Hematopoietic multipotent progenitor cell treated with erythropoietin and hydrocortisone succinate and interleukin-3 and kit ligand, for 8 days (in vitro differentiated cells): ENCODE results near the gene CHRNA1.
A peak's percentile ranks its signal among the peaks of the same experiment; 100 is the strongest.

ENCODE experiments used
- DNase-seq: peaks from one replicate; pipeline ENCODE4 v3.0.0-alpha.2; 2015

The CHRNA1 gene

DNA sequence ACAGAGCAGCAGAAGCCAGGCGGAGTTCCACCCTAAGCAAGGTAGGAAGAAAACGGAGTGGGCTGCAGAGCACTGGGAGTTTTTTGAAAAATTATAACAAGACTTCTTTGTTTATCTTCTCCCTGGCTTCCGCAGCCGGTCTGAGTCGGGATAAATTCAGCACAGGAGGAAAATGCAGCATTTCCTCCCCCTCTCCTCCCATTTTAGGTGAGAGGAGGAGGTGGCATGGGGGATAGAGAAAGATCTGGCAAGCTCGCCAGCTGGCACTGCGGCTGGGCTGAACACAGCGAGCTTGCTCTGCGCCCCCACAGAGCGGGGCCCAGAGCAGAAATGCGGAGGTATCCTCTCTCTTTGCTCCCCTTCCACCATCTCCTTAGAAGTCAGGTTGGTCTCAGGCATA, 17.7 kb upstream of the CHRNA1 start:
- no peak for DNase-seq

DNA sequence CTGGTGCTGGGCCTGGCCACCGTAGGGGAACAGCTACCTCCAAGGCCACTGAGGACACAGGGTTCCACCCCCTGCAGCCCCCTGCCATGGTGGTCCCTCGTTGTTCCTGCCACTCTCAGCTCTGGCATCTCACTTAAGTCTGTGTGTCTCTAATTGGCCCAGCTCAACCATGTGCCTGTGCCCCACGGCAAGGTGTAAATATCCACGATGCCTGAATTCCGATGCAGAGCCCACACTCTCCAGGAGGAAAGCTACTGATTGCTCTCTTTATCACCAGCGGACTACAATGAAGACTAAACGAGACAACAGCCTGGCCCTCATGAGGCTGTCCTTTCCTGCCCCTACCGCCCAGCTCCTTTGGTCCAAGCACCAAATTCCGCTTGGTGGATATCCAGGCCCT, 17.0 kb upstream of the CHRNA1 start:
- no peak for DNase-seq

DNA sequence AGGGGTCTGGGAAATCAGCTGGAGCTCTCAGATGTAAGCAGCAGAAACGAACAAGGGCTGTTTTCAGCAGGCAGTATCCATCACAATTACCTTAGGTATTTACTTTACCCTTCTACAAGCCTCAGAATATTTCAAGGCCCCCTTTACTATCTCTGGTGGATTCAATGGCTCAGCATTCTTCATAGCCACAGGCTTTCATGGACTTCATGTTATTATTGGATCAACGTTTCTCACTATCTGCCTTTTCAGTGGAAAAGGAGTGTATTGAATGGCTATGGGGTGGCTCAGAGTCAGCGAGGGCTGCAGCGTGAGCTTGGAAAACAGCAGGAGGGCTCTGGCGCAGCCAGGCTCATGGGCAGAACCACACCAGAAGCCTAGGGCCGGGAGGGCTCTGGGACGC, 16.6 kb upstream of the CHRNA1 start:
- no peak for DNase-seq

DNA sequence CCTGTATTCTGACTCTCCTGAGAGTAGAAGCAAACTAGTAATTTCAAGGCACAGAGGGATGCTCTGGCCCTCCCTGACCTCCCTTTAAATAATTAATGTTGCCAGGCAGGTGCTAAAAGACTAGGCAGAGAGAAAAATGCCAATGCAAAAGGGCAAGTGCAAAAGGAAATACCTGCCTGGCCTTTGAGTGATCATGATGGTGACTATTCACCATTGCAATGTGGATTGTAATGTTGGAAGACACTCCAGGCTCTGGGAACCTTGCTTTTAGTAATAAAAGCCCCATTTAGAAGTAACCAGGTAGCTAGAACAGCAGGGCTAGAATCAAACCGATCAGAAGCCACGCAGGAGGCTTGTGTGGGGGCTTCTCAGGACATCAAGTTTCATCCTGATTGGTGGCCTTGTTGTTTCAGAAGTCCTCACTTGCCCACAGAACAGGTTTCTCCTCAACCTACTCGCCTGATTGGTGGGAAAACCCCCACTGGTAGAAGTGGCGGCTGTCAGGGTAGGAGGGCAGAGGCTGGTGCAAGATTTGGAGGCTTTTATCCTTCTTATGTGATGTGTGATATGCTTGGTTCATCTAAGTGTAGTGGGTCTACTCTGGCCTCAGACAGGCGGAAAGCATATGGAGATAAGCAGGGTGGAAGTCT, 16.0 kb upstream of the CHRNA1 start:
- DNase-seq, result no peak

DNA sequence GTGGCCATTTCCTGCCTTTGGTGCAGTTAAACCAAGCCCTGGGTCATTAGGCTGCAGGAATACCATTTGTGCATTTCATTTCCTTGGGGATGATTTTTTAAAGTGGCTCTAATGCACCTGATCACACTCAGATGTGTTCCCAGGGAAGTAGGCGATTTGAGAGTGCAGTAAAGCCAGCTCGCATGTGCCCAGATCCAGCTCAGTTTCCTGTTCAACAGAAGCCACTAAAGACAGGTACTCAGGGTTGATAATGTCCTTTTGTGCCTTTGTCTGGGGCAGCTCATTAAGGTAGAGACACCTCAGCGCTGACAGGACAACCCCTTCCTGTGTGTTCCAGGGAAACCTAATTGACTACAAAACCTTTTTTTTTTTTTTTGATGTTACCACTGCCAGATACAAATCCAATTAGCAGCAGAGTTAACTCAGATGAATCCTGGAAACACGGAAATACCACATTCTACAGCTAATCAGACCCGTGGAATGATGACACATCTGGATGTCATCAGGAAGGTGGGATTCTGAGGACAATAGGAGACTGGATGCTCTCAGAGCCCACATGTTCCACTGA, 15.2 kb upstream of the CHRNA1 start:
- no peak for DNase-seq

DNA sequence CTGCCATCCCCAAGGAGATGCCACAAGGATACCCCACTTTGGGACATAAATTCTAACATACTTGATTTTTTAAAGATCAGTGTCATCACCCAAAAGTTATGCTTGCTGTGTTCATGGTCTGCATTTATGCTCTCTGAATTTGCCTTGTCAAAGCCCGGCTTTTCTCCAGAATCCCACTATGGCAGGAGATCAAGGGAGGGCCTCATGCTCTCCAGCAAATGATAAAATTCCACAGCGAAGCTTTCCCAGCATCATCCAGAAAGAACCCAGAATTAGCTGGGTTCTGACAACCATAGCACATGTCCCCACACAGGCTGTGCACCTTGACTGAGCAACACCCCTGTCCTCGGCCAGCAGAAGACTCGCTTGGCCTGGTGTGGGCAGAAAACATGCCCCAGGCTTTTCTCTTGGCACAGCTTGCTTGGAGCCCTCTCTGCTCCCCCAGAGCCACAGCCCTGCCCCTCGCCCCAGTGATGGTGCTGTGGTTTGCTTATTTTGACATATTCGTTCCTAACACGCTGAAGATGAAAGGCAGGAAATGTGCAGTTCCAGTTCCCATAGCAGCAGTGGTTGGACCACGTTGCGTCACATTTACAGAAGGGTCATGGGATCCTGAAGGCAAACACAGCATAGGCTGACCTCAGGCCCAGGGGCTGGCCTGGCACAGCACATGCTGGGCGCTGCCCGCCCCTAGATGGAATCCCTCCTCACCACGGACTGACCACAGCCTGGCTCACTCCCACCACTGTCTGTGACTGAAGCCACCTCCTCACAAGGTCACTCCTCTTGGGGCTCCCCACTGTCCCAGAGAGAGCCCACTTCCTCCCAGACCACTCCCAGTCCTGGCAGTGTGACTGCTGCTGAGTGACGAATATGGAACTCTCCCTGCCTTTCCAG, 14.1 kb upstream of the CHRNA1 start:
- peak; percentile 7 for DNase-seq

DNA sequence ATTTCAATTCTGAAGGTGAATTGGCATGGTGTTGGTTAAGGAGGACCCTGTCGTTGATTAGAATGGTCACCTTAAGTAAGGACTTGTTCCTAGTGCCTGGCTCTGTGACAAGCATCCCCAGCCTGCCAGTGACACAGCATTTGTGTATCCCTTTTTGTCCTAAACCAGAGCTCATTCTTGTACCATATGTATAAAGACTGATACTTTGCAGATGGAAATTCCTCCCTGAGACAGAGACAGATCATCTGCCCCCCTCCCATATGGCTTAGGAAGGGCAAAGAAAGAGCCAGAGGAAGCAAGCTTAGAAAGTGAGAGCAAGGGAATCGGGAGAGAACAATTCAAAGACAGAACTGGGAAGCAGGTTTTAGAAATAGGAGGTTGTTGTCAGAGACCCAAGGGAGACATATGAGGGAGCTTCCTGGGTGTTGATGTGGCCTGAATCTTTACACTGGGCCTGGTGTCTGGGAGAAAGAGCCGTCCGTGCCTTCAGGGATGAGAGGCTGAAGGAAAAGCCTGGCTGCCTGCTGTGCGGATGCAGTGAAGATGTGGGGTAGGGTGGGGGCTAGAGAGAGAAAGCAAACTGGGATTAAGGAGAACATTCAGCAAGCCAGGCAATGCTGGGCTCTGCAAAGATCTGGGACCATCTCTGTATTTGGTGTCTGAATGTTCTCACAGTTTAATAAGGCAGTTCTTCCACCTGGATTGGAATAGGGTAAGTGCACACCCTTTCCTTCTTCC, 13.2 kb upstream of the CHRNA1 start:
- DNase-seq, result no peak

DNA sequence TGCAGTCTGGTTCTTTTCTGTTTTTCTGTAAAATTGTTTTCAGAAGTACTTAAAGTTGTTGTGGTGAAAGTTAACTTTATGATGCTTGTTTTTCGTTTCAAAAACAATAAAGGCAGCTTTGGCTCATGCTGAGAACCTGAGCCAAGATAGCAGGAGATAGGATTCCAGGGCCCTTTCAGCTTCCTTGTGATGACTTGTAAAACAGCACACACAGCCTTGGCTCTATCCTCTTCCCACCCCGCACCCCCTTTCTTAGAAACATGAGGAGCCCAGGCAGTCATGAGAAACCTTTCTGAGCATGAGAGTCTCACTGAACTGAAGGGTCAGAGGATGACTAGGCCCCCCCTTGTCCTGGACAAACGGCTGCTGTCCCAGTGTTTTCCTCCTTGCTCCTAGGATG, 12.4 kb upstream of the CHRNA1 start:
- no peak for DNase-seq

DNA sequence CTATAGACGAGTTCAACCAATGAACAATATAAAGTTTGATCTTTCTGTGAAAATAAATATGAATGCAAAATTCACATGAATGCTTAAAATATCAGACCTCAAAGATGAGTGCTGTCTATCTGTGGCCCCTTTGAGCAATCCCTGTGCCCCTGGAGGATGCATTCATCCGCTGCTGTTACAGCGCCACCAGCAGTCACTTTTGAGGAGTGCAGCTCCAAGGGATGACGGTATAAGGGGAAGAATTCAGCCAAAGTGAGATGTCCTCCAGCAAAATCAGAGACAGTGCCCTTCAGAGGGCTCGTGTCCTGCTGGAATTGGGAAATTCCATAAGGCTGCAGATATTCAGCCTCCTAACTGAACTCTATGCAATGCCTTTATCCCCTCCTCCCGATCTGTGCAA, 12.0 kb upstream of the CHRNA1 start:
- no peak for DNase-seq

DNA sequence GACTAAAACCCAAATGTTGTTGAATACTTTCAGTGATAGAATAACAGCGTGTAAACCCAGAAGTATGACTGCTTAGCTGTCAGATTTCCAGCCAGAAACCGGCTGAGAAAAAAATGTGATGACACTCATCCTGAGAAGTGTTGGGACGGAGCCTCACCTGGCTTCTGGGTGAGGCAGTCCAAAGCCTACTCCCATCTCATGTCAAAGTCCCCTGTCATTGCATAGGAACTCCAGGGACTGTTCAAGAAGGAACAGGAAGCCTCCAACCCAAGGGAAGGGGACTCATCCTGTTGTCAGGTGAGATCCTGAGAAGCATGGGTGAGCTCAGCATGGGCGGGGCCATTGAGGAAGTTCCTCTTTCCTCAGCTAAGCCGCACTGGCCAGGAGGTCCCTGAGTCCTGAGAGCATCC, 11.3 kb upstream of the CHRNA1 start:
- DNase-seq, result no peak

DNA sequence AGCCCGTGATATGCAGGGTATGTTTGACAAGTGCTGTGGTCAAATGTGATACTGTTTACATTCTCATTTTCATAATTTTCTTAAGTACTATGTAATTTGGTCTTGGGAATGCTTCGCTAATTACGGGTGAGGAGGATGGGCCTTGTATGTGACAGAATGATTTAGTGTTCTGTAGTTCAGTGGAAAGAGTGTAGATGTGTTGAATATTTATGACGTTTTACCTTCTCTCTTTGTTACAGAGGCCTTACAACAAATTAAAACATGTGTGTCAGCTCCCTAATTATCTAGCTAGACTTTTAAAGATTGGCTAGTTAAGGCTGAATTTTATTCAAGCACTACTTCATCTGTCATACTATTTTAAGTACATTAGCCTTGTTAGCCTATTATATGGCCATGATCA, 10.6 kb upstream of the CHRNA1 start:
- no peak for DNase-seq

DNA sequence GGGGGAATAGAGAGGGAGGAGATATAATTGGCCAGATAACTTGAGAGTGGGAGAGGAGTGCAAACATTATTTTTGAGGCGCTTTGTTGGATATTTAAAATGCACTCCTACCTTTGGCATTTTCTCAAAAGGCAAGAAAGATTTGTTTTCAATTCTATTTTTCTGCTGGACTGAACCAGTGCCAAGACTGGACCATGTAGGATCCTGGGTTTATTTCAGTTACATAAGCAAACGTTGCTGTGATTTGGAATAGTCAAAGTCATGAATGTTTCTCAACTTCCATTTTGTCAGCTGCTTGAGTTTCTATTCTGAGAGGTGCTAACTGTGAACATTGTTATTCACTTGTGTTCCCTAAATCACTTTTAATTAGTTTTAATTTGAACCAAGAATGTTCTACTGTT, 8.9 kb upstream of the CHRNA1 start:
- no peak for DNase-seq

DNA sequence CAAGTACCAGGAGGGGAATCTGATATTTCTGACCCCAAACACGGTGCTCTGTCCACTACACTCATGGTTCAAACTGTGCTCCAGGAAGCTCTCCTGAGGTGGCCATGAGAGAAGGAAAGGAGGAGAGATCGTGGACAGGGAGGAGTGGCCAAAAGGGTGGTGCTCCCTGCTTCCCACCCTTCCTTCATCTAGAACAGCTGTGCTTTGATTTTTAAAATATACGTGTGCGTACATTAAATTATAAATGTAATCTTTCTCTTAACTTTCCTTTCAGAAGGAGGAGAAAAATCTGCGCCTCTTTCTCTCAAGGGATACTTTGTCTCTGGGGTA, 8.2 kb upstream of the CHRNA1 start:
- DNase-seq, result no peak

DNA sequence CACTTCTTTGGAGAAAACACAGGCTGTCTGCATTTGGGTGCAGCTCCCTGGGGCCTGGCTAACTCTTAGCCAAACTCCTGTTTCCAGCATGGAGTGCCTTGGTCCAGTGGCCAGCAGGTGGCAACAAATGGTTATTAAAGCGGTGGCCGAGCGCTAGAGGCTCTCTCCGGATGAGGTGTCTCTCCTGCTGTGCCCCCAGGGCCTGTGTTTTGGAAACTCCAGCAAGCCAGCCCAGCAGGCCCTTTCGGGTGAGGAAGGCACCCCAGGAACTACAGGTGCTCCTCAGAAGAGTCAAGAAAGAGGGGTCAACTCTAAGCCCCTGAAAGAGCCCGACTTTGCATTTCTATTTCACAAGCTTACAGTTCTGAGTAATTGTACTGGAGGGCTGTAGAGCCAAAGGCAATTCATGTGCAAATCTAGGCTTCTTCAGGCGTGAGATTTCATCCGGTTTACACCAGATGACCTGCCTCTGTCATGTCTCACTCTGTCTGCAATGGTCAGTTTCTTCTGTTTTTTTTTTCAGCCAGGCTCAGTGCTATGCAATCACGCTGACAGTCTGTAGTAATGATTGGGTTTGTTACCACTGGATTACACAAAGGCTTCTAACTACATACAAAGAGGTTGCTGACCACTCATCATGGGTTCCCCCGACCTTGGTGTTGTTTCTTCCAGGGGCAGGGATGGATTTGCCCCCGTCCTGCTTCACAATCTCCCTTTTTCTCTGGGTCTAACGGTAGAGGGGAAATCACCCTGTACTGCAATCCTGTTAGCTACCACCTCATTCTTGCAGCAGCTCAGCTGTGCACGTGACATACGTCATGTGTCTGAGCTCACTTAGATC, 7.6 kb upstream of the CHRNA1 start:
- DNase-seq, result peak; percentile 61

DNA sequence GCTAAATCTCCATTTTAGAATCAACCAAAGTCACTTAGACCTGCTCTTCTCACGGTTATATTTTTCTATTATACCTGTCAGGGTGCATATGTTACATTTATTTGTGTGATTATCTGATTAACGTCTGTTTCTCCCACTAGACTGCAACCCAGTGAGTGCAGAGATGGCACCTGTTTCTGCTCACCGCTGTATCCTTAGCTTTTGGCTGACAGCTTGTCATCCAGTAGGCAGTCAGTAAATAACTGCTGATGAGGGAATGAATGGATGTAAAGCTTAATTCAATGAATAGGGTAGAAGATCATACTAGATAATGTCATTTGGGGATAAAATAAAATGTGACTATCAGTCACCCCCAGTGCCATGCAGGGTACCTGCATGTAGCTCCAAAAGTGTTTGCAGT, 6.9 kb upstream of the CHRNA1 start:
- DNase-seq, result no peak

DNA sequence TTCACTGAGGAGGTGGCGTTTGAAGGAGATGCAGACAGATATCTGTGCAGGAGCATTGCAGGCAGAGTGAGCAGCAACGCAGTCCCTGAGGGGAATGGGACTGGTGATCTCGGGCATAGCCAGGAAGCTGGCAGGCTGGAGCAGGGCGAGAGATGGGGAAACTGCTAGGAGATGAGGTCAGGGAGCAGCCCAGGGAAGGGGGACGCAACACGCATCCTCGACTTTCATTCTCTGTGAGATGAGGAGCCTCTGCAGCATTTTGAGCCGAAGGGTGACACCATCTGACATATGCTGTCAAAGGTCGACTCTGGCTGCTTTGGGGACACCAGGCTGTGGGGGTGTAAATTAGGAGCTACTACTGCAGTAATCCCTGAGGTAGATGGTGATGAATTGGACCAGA, 4.3 kb upstream of the CHRNA1 start:
- no peak for DNase-seq

DNA sequence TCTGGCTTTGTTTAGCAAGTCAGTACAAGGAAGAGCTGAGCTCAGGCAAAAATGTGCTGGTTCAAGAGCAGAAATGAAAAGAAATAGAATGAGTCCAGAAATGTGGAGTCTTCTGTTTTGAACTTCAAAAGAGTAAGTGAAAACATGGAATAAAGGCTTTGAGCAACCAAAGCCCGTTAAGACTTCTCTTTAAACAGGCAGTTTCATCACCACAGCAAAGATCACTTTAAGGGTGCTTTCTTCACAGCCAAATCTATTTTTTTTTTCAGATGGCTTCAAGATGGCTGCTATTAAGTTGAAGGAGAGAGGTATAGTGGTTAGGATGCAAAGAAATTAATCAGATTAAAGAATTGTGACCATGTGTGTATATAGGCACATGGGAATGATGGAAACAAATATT, 2.0 kb upstream of the CHRNA1 start:
- DNase-seq, result no peak

DNA sequence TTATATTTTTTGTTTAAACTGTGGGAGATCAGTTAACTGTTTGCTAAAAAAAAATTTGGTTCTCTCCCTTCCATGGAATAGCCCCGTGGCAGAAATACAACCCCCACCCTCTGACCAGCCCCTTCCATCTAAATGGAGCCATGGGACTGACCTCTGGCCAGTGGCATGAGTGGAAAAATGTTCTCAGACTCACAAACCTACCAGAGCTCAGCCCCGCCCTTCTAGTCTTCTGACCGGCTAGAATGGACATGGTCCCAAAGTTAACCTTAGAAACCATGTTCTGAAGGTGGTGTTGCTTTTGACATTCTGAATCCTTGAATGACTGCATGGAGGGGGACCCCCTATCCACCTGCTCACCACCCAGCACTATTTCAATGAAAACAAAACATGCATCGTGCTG, 1.3 kb upstream of the CHRNA1 start:
- DNase-seq, result no peak

DNA sequence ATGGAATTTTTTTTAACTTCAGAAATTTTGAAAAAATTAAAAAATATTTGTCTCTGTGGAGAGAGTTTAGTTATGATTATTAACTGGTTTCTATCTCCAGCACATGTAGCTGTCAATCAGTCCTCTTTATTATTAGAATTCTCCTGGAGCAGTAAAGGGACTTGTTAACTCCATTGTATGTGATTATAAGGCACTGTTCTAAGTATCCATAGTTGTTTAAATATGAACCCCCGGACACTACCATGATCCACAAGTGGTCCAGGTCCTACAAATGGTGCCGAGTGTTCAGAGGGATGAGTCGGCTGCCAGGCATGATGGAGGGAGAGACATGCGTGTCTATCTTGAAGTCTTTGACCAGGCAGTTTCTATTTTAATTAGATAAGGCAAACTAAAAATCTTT, 492 bp downstream of the CHRNA1 start:
- DNase-seq, result no peak

DNA sequence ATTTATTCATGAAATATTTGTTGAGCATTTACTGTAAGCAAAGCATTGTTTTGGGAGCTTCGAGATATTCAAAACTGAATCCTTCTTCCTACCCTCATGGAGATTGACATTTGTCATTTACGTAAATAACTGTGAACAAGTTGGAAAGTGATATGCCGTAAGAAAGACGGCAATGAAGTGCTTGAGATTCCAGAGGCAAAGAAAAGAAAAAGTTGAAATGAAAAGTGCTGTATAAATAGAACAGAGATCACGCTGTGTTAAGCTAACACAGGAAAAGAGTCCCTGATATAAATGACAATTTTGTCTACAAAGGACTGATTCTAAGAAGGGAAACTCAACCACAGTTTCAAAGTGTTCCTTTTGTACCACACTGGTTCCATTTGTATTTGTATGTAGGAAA, 1.8 kb downstream of the CHRNA1 start:
- no peak for DNase-seq

DNA sequence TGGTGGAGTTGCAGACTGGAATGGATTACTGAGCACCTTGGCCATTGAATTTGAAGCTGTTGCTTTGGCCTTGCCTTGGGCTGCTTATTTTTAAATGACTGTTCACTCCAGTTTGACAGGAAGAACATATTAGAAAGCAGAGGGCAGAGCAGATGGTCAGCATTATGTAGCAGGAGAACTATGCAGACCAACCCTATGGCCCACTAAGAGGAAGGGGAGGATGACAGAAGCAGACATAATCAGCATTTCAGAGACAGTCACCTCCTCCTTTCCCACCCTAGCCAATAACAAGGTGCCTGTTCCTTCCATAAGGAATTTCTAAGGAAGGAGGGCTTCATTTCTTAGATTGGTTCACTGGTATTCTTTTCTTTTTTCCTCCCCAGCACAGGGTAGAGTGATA, 2.4 kb downstream of the CHRNA1 start:
- DNase-seq, result no peak

DNA sequence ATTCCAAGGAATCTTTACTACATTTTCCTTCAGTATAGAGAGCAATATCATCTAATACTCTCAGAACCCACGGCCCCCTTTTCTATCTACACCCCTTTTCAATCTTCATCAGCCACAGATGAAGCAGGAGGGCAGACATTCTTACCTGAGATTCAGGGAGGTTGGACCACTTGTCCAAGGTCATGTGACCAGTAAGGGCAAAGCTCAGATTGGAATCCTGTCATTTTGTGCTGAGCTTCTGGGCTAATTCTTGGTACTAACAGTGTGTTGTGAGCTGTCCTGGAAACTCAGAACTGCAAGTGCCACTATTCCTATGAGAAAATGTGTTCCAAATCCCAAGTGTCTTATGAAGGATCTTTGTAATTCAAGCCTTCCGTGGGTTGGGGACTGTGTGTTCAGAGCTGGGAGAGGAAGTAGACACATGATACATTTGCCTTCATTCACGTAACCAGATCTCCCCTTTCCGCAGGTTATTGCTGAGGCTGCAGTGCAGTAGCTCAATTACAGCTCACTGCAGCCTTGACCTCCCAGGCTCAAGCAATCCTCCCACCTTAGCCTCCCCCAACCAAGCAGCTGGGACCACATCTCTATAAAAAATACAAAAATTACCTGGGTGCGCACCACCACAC, 3.3 kb downstream of the CHRNA1 start:
- DNase-seq, result no peak
